Gastrocnemius medialis (tissue), 4 donors: ENCODE results near the gene HLA-F.

ENCODE experiments used
- CTCF ChIP-seq, 5 experiments: fragments of 450-650 bp in 3 of 5; fragments of 200-600 bp in 2 of 5; sonication (generic) in 2 of 5; IDR thresholded peaks in 4 of 5; conservative IDR thresholded peaks in 1 of 5; 1 replicate in 4 of 5; 2 replicates in 1 of 5; pipeline ENCODE4 v1.5.1; 2016 to 2019; ENCODE audit warnings: antibody characterized with exemption in 5 of 5, mild to moderate bottlenecking in 3 of 5, moderate library complexity in 3 of 5
- POLR2A ChIP-seq, 2 donors: fragments of 450-650 bp; IDR thresholded peaks; one replicate each; pipeline ENCODE4 v1.6.1; 2017; ENCODE audit warnings: antibody characterized with exemption in 2 of 2, mild to moderate bottlenecking in 2 of 2, moderate library complexity in 2 of 2

- TF ChIP-seq CTCF (IDR thresholded peaks at IDR 0.05 in 4 of 5, conservative IDR thresholded peaks at IDR 0.05 in 1 of 5) = no peak
- peak; percentile 60 to 73 for TF ChIP-seq POLR2A (IDR thresholded peaks at IDR 0.05)
Observed at GRCh38 chr6:29723262-29723665, at the start of gene HLA-F.
